HFF-Myc (cell line): ENCODE results near the gene ATG10.

Experiments
- DNase-seq: peaks from one replicate; pipeline ENCODE4 v3.0.0-alpha.2; 2011; ENCODE audit warnings: low read depth; ENCODE audit errors: extremely low read depth
- H3K4me3 ChIP-seq: replicated peaks from 2 replicates; pipeline ENCODE4 v1.5.1; 2011; ENCODE audit warnings: low read depth, mild to moderate bottlenecking, control low read depth, low read length
- CTCF ChIP-seq: IDR thresholded peaks from 2 replicates; pipeline ENCODE4 v1.5.1; 2012; ENCODE audit warnings: mild to moderate bottlenecking, low read depth, low read length, control low read depth; ENCODE audit errors: missing control alignments

ATG10 gene

DNA sequence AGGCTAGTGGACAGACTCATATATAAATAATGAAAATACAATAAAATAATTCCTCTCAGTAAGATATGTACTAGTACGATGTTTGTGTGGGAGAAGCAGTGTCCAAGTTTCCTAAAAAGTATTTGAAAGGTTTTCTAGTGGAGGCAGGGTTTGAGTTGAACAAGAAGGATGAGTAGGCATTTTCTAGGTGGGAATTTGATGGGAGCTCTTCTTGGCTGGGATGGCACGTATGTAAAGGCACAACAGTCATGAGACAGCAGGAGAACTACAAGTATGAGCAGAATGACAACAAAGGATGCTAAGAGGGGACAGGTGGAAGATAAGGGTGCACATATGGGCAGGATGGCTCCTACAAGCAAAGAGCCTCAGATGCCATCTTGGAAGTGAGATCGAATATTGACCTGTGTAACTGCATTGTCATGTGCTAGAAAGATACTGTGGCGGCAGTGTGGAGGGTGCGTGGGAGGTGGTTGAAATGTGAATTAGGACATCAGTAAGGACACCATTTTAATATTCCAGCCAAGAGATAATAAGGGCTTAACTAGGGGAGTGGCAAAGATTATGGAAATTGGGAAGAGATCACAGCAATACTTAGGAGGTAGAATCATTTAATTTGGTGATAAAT, 170.5 kb downstream of the ATG10 start:
- H3K4me3 ChIP-seq = no peak overlapping the region
- DNase-seq = no peak
- no peak for TF ChIP-seq CTCF

DNA sequence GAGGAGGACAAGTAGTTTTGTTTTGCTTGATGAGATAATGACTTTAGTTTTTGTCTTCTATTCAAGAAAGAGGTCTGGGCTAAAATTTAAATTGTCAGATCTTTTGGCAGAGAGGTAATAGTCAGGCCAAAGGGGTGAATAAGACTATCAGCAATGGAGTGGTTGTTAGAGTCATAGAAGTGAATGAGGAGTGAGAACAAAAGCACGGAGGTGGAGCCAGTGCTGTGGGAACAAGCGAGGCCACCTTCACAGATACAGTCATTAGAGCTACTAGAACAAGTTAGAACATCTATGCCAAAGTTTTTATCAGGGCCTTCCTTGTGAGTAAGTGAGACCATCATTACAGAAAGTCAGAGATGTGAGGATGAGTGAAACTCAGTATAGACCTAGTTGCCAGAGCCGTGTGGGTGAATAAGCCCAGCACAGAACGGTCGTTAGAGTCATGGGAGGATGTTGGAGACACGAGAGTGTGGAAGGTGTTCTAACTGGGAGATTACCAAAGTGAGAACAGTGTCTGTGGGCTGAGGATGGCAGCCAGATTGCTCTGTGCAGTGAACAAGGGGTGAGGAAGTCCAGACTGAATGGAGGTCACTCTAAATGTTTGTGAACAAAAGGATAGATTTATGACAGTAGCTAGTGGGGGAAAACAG, 171.2 kb downstream of the ATG10 start:
- no peak overlapping the region for H3K4me3 ChIP-seq
- DNase-seq = no peak
- no peak for TF ChIP-seq CTCF

DNA sequence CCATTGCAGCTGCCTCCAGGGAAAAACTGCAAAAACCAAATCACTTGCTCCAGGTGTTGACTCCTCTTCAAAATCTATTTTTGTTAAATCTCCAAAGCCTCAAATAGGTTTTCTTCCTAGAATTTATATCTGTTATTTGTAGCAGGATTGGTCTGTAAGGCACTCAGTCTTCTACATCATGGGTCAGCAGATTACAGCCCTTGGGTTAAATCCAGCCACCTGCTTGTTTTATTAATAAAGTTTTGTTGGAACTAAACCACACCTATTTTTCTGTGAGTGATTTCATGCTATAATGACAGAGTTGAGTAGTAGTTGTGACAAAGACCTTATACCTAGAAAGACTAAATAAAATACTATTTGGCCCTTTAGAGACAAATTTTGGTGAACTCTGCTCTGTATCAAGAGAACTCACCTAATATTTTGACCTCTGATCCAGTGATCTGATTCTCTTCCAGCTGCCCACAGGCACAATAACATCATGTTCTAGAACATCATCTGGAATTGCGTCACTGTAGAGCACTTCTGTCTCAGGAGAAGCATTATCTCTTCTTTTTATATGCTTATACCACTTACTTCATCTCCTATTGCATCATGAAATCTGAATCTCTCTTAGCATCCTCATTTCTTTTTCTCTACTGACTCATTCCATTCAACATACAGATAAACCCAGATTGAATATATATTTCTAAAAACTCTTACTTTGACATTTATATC, 176.2 kb downstream of the ATG10 start:
- TF ChIP-seq CTCF = no peak
- DNase-seq = no peak
- H3K4me3 ChIP-seq = no peak overlapping the region

DNA sequence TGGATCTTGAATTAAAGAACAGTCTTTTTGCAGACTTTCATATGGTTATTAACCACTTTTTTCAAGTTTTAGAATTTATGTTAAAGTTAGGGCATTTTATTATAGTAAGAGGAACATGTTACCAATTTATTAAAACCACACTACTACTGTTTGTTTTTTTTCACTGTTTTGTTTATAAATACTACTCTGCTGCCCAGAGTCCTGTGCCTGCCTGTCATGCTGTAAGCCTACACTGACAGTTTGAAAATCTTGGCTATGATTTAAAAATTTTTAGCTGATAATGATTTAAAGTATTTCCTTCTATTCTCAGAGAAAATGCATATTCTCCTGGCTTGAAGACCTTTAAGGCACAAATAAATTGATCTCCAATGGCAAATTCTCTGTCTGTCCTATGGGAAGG, 177.6 kb downstream of the ATG10 start:
- no peak for DNase-seq
- TF ChIP-seq CTCF = no peak
- H3K4me3 ChIP-seq = no peak overlapping the region

GRCh38 chr5:82150559-82150958, 178.7 kb downstream of the ATG10 start:
- H3K4me3 ChIP-seq = no peak overlapping the region
- DNase-seq = no peak
- no peak for TF ChIP-seq CTCF

DNA sequence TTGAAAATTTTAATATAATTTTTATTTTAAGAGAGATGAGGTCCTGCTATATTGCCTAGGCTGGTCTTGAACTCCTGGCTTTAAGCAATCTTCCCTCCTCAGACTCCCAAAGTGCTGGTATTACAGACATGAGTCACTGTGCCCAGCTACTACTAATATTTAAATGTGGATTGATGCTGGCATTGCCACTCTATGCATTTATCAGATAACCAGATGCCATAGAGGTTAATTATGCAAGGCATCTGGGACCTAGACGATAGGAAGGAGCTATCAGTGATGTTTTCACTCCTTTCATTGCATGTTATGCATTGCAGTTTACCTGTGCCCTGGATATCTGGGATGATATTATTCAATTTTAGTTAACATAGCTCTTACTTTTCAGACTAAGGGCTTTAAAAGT, 179.4 kb downstream of the ATG10 start:
- DNase-seq = no peak
- no peak for TF ChIP-seq CTCF
- H3K4me3 ChIP-seq = no peak overlapping the region
